Activated CD8-positive, alpha-beta T cell treated with anti-CD3 and anti-CD28 coated beads, Interleukin-2, amount 10 ng/mL, durations not matched to agents 7 days and 5 days (primary cell): ENCODE results near the gene METRN. TPM values are rescaled to one million over a fixed set of nuclear protein-coding genes. Genes with fewer than 3 reads are reported as not detected.

ENCODE experiments used
- ATAC-seq: fragments of 150-1000 bp; cut with Tn5 transposase; one replicate; pipeline ENCODE4 v1.10.0; 2021; ENCODE audit warnings: moderate library complexity
- CTCF ChIA-PET: fragments of 350-600 bp; sonication (Branson Sonifier 250); formaldehyde crosslinking; loops from one replicate; lab custom pipeline; 2021; ENCODE audit warnings: antibody characterized with exemption; lab: Charles Lee
- POLR2A ChIA-PET: fragments of 350-600 bp; sonication (Branson Sonifier 250); formaldehyde crosslinking; loops from one replicate; lab custom pipeline; 2021; ENCODE audit warnings: antibody characterized with exemption; lab: Charles Lee
- DNase-seq: peaks from one replicate; pipeline ENCODE4 v3.0.0-alpha.2; 2020
- H3K27ac Mint-ChIP-seq: one replicate; pipeline ENCODE4 v1.8.0; 2021; ENCODE audit warnings: mild to moderate bottlenecking, mixed read lengths
- H3K27me3 Mint-ChIP-seq: one replicate; pipeline ENCODE4 v1.8.0; 2021; ENCODE audit warnings: low read depth, mixed read lengths
- H3K36me3 Mint-ChIP-seq: one replicate; pipeline ENCODE4 v1.8.0; 2021; ENCODE audit warnings: low read depth, mixed read lengths
- H3K4me1 Mint-ChIP-seq: one replicate; pipeline ENCODE4 v1.8.0; 2021; ENCODE audit warnings: low read depth, mixed read lengths
- H3K4me3 Mint-ChIP-seq: one replicate; pipeline ENCODE4 v1.8.0; 2021; ENCODE audit warnings: mild to moderate bottlenecking, mixed read lengths
- H3K9me3 Mint-ChIP-seq: one replicate; pipeline ENCODE4 v1.8.0; 2022; ENCODE audit warnings: mixed read lengths; ENCODE audit not compliant: insufficient read depth
- total RNA-seq, 2 experiments: library from RNA; stranded (reverse); gene quantifications; one replicate each; pipeline ENCODE4 v1.2.3, GENCODE V29; 2021

The METRN gene
- total RNA-seq, 2 experiments from 2014 or later = 8.1 to 10.6 TPM

- no peaks in the 10 kb centered on the region for H3K36me3 Mint-ChIP-seq
- peaks cover 31% of the 10 kb centered on the region for H3K4me1 Mint-ChIP-seq
- ATAC-seq (peak; percentile 17), DNase-seq (no peak)
- no peaks in the 10 kb centered on the region for H3K9me3 Mint-ChIP-seq
- CTCF ChIA-PET = interaction anchor here (0.8 to 2.1 kb wide), 12 partner anchors 8 to 73 kb away, joined by 3 to 9 read pairs (median 3); partner anchors contain the start of genes CHTF18, CIAO3 and RPUSD1
- H3K27ac Mint-ChIP-seq = no peak overlapping the region
- POLR2A ChIA-PET = interaction anchor here (0.6 to 2.3 kb wide), 6 partner anchors 11 to 33 kb away, joined by 3 to 6 read pairs (median 4); partner anchors contain the start of gene WDR24
- peak overlapping the region; percentile 43 for H3K4me3 Mint-ChIP-seq
- H3K27me3 Mint-ChIP-seq = peaks cover 7% of the 10 kb centered on the region
Measured at GRCh38 chr16:715477-716199, 720 bp downstream of the METRN start.

- POLR2A ChIA-PET = interaction anchor here (0.6 to 2.3 kb wide), 4 partner anchors 12 to 33 kb away, joined by 3 to 6 read pairs (median 4); partner anchors contain the start of gene WDR24
- H3K4me3 Mint-ChIP-seq = peak overlapping the region; percentile 43
- CTCF ChIA-PET = interaction anchor here (0.8 to 2.1 kb wide), 9 partner anchors 8 to 72 kb away, joined by 3 to 9 read pairs (median 3); partner anchors contain the start of genes CHTF18, CIAO3 and RPUSD1
- H3K4me1 Mint-ChIP-seq = peaks cover 32% of the 10 kb centered on the region
- DNase-seq (no peak), ATAC-seq (no peak)
- no peak overlapping the region for H3K27ac Mint-ChIP-seq
- H3K9me3 Mint-ChIP-seq = no peaks in the 10 kb centered on the region
- H3K36me3 Mint-ChIP-seq = no peaks in the 10 kb centered on the region
- peaks cover 7% of the 10 kb centered on the region for H3K27me3 Mint-ChIP-seq
Measured at GRCh38 chr16:716200-716568, 1.3 kb downstream of the METRN start.

- ATAC-seq (no peak), DNase-seq (no peak)
- ChIA-PET CTCF (interaction anchor here (1.2 to 1.9 kb wide), 5 partner anchors 9 to 40 kb away, joined by 3 to 9 read pairs (median 3); partner anchors contain the start of gene CIAO3), POLR2A (interaction anchor here (1.4 to 2.3 kb wide), 2 partner anchors 15 to 27 kb away, joined by 4 to 6 read pairs; partner anchors contain the start of gene WDR24)
- Mint-ChIP-seq H3K36me3 (no peaks in the 10 kb centered on the region), H3K27me3 (peaks cover 7% of the 10 kb centered on the region), H3K4me3 (no peak overlapping the region), H3K4me1 (peaks cover 30% of the 10 kb centered on the region), H3K9me3 (no peaks in the 10 kb centered on the region), H3K27ac (no peak overlapping the region)
Measured at GRCh38 chr16:716768-717325, 1.9 kb downstream of the METRN start.

GRCh38 chr16:717450-718245 is 2.7 kb downstream of the METRN start:
- no peak overlapping the region for H3K4me3 Mint-ChIP-seq
- CTCF ChIA-PET = interaction anchor here (1.9 kb wide), 1 partner anchor 24 kb away, joined by 9 read pairs; the partner anchor contains the start of gene CIAO3
- H3K27me3 Mint-ChIP-seq = peaks cover 7% of the 10 kb centered on the region
- H3K4me1 Mint-ChIP-seq = peaks cover 30% of the 10 kb centered on the region
- no peak for DNase-seq
- ATAC-seq = no peak
- H3K9me3 Mint-ChIP-seq = no peaks in the 10 kb centered on the region
- no peaks in the 10 kb centered on the region for H3K36me3 Mint-ChIP-seq
- POLR2A ChIA-PET = no interaction called here
- H3K27ac Mint-ChIP-seq = no peak overlapping the region

- no peak for ATAC-seq
- no peak overlapping the region for H3K27ac Mint-ChIP-seq
- no peaks in the 10 kb centered on the region for H3K36me3 Mint-ChIP-seq
- POLR2A ChIA-PET = interaction anchor here (2.3 kb wide), 1 partner anchor 11 kb away, joined by 10 read pairs; no protein-coding TSS in a partner anchor
- H3K4me3 Mint-ChIP-seq = no peak overlapping the region
- H3K27me3 Mint-ChIP-seq = peaks cover 7% of the 10 kb centered on the region
- CTCF ChIA-PET = no interaction called here
- peaks cover 30% of the 10 kb centered on the region for H3K4me1 Mint-ChIP-seq
- H3K9me3 Mint-ChIP-seq = no peaks in the 10 kb centered on the region
- no peak for DNase-seq
Measured at GRCh38 chr16:718389-718788, 3.5 kb downstream of the METRN start.

- peak overlapping the region; percentile 48 for H3K27ac Mint-ChIP-seq
- POLR2A ChIA-PET = interaction anchor here (2.3 kb wide), 1 partner anchor 10 kb away, joined by 10 read pairs; no protein-coding TSS in a partner anchor
- H3K4me1 Mint-ChIP-seq = peaks cover 30% of the 10 kb centered on the region
- no peak overlapping the region for H3K4me3 Mint-ChIP-seq
- H3K27me3 Mint-ChIP-seq = peaks cover 6% of the 10 kb centered on the region
- H3K36me3 Mint-ChIP-seq = no peaks in the 10 kb centered on the region
- DNase-seq (no peak), ATAC-seq (no peak)
- CTCF ChIA-PET = interaction anchor here (1.8 kb wide), 1 partner anchor 13 kb away, joined by 10 read pairs; no protein-coding TSS in a partner anchor
- H3K9me3 Mint-ChIP-seq = no peaks in the 10 kb centered on the region
Measured at GRCh38 chr16:718922-719321, 4.0 kb downstream of the METRN start.

GRCh38 chr16:719815-720446 is 5.0 kb downstream of the METRN start:
- H3K9me3 Mint-ChIP-seq = no peaks in the 10 kb centered on the region
- ATAC-seq (peak; percentile 11), DNase-seq (no peak)
- H3K27me3 Mint-ChIP-seq = peaks cover 4% of the 10 kb centered on the region
- no peaks in the 10 kb centered on the region for H3K36me3 Mint-ChIP-seq
- peak overlapping the region; percentile 77 for H3K4me3 Mint-ChIP-seq
- peaks cover 25% of the 10 kb centered on the region for H3K4me1 Mint-ChIP-seq
- CTCF ChIA-PET = interaction anchor here (0.8 to 2.5 kb wide), 10 partner anchors 8 to 36 kb away, joined by 3 to 19 read pairs (median 5); partner anchors contain the start of genes CIAO3 and JMJD8
- POLR2A ChIA-PET = interaction anchor here (1.4 to 2.3 kb wide), 2 partner anchors 9 to 30 kb away, joined by 6 to 10 read pairs; no protein-coding TSS in a partner anchor
- H3K27ac Mint-ChIP-seq = peak overlapping the region; percentile 77

GRCh38 chr16:720447-720989 is 5.6 kb downstream of the METRN start:
- DNase-seq (peak; percentile 59), ATAC-seq (peak; percentile 29)
- peak overlapping the region; percentile 77 for H3K4me3 Mint-ChIP-seq
- ChIA-PET CTCF (interaction anchor here (0.8 to 2.5 kb wide), 11 partner anchors 8 to 65 kb away, joined by 3 to 19 read pairs (median 5); partner anchors contain the start of genes CIAO3 and JMJD8), POLR2A (interaction anchor here (1.1 to 2.3 kb wide), 4 partner anchors 9 to 31 kb away, joined by 4 to 10 read pairs (median 5); no protein-coding TSS in a partner anchor)
- no peaks in the 10 kb centered on the region for H3K9me3 Mint-ChIP-seq
- H3K27me3 Mint-ChIP-seq = peaks cover 4% of the 10 kb centered on the region
- peak overlapping the region; percentile 77 for H3K27ac Mint-ChIP-seq
- H3K4me1 Mint-ChIP-seq = peaks cover 25% of the 10 kb centered on the region
- H3K36me3 Mint-ChIP-seq = no peaks in the 10 kb centered on the region

GRCh38 chr16:720990-721764 is 6.3 kb downstream of the METRN start, which contains the start of gene ANTKMT:
ANTKMT (plus strand) TSS chr16:721146; CDS start chr16:721275, 129 bp downstream.
- ChIA-PET CTCF (interaction anchor here (0.9 to 2.5 kb wide), 5 partner anchors 9 to 64 kb away, joined by 3 to 19 read pairs (median 10); partner anchors contain the start of gene CIAO3), POLR2A (interaction anchor here (0.6 to 1.7 kb wide), 6 partner anchors 13 to 278 kb away, joined by 3 to 6 read pairs (median 4); partner anchors contain the start of genes METTL26 and WDR24)
- peak; percentile 72 for ATAC-seq
- peak within 1 kb of the TSS; percentile 77 for H3K27ac Mint-ChIP-seq
- peaks cover 3% of the 10 kb centered on the region for H3K27me3 Mint-ChIP-seq
- H3K4me3 Mint-ChIP-seq = peak within 1 kb of the TSS; percentile 77
- H3K36me3 Mint-ChIP-seq = no peaks in the 10 kb centered on the region
- H3K4me1 Mint-ChIP-seq = peaks cover 22% of the 10 kb centered on the region
- H3K9me3 Mint-ChIP-seq = no peaks in the 10 kb centered on the region
- peak; percentile 80 for DNase-seq
